ENCODE measurements around the gene ZNF699.

DNA sequence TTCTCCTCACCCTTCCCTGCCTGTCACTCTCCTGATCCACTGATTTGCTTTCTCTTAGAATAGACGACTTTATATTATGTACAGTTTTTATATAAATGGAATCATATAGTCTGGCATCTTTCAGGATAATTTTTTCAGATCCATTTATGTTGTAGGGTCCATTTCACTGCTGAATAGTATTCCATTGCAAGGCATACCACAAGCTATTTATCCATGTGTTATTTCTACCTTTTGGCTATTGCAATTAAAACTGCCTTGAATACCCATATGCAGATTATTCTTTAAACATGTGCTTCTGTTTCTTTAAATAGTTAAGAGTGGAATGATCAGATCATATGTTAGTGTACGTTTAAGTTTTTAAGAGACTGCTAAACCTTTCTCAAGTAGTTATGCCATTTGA lies 35.4 kb upstream of the ZNF699 start:
- TF ChIP-seq, protein P1, sequence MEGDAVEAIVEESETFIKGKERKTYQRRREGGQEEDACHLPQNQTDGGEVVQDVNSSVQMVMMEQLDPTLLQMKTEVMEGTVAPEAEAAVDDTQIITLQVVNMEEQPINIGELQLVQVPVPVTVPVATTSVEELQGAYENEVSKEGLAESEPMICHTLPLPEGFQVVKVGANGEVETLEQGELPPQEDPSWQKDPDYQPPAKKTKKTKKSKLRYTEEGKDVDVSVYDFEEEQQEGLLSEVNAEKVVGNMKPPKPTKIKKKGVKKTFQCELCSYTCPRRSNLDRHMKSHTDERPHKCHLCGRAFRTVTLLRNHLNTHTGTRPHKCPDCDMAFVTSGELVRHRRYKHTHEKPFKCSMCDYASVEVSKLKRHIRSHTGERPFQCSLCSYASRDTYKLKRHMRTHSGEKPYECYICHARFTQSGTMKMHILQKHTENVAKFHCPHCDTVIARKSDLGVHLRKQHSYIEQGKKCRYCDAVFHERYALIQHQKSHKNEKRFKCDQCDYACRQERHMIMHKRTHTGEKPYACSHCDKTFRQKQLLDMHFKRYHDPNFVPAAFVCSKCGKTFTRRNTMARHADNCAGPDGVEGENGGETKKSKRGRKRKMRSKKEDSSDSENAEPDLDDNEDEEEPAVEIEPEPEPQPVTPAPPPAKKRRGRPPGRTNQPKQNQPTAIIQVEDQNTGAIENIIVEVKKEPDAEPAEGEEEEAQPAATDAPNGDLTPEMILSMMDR (optimal IDR thresholded peaks at IDR 0.05 in 1 of 3, IDR thresholded peaks at IDR 0.05 in 1 of 3, conservative IDR thresholded peaks at IDR 0.05 in 1 of 3; ENCODE audit: extremely low read depth in 1 of 3, insufficient read depth in 2 of 3, low read length in 3 of 3): no peak
- TF ChIP-seq EZH2 (IDR thresholded peaks at IDR 0.05; ENCODE audit: low read length): no peak
